Measurements from ENCODE around the gene PLEKHG7. TPM values are rescaled to one million over a fixed set of nuclear protein-coding genes. Genes with fewer than 3 reads are reported as not detected.

The PLEKHG7 gene
- total RNA-seq, 1 donor from 2014 or later, result 0.23 TPM

DNA sequence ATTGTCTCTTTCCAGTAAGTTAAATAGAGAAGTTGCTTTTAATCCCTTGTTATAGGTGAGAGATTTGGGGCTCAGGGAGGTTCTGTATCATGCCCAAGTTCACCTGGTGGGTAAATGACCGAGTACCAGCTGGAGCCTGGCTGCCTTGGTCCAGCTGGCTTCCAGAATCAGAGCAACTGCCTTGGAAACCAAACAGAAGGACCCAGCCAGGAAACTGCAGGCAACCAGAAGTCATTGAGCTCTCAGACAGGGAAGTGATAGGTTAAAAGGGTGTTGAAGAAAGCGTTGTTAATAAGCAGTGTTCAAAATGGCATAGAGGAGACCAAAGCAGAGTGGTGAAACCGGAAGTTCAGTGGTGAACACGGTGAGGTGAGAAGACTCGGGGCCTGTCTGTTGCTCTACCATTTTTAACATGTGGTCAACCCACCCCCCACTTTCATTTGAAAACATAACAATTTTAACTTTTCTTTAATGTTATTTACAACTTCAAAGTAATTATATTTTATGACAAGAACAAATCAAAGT lies 54.9 kb downstream of the PLEKHG7 start:
- H3K4me3 ChIP-seq (ENCODE audit: low read depth, low read length), result no peak overlapping the region
- DNase-seq (ENCODE audit: low read depth), result no peak
- TF ChIP-seq, protein P1, sequence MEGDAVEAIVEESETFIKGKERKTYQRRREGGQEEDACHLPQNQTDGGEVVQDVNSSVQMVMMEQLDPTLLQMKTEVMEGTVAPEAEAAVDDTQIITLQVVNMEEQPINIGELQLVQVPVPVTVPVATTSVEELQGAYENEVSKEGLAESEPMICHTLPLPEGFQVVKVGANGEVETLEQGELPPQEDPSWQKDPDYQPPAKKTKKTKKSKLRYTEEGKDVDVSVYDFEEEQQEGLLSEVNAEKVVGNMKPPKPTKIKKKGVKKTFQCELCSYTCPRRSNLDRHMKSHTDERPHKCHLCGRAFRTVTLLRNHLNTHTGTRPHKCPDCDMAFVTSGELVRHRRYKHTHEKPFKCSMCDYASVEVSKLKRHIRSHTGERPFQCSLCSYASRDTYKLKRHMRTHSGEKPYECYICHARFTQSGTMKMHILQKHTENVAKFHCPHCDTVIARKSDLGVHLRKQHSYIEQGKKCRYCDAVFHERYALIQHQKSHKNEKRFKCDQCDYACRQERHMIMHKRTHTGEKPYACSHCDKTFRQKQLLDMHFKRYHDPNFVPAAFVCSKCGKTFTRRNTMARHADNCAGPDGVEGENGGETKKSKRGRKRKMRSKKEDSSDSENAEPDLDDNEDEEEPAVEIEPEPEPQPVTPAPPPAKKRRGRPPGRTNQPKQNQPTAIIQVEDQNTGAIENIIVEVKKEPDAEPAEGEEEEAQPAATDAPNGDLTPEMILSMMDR (conservative IDR thresholded peaks at IDR 0.05; ENCODE audit: low read depth, low read length), result no peak

DNA sequence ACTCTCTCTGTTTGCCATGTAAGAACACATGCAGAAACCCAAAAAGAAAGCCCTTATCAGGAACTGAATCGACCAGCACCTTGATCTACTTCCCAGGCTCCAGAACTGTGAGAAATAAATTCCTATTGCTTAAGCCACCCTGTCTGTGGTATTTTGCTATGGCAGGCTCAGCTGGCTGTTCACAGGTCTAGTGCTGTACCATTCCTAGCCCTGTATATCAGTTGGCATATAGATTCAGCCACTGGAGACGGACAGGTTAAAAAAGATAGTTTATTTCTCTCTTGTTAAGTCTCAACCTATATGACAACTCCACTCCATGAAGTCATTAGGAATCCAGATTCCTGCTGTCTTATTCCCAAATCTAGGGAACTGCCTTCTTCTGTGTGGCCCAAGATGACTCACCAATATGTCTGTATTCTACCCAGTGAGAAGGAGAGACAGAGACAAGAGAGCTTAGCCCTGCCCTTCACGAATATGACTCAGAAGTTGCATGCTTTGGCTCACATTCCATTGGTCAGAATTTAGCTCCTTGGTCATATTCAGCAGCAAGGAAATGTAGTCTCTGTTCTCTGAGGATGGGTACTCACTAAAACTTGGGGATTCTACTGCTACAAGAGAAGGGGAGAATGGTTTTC lies 57.0 kb downstream of the PLEKHG7 start:
- TF ChIP-seq, protein P1 (conservative IDR thresholded peaks at IDR 0.05; ENCODE audit: low read depth, low read length), result no peak
- DNase-seq (ENCODE audit: low read depth), result peak; percentile 52
- H3K4me3 ChIP-seq (ENCODE audit: low read depth, low read length), result no peak overlapping the region

DNA sequence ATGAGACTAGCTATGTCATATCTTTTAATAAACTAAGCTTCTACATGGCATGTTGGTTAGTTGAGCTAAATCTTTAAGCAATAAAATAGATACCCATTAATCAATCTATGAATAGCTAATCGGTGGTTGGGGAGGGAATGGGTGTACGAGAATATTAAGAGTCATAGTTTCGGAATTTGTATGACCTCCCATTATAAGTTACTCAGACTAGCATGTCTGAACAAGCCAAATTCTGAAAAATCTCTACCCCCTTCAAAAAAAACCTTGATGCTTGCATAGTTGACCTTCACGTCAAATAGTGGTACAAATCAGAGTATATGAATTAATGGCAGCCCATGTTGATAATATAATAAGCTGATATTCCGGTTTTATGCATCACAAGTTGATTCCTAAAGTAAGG lies 60.0 kb downstream of the PLEKHG7 start:
- no peak for DNase-seq (ENCODE audit: low read depth)
- H3K4me3 ChIP-seq (ENCODE audit: low read depth, low read length), result no peak overlapping the region
- TF ChIP-seq, protein P1 (conservative IDR thresholded peaks at IDR 0.05; ENCODE audit: low read depth, low read length), result no peak

DNA sequence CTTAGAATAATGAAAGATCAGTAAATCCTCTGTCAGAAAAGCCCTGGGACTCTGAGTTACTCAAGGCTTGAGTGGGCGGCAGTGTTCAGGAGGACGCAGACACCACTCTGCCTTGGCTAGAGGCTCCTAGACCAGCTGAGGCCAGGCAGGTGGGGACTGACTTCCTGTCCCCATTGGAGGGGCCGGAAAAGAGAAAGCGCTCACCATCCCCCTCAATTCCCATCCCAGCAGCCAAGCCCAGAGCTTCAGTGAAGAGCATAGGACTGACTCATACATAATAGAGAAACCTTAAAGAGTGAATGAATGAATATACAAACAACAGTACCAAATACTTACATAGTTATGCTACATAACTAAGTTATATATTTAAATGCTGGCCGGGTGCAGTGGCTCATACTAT lies 62.0 kb downstream of the PLEKHG7 start:
- TF ChIP-seq, protein P1 (conservative IDR thresholded peaks at IDR 0.05; ENCODE audit: low read depth, low read length), result no peak
- no peak for DNase-seq (ENCODE audit: low read depth)

DNA sequence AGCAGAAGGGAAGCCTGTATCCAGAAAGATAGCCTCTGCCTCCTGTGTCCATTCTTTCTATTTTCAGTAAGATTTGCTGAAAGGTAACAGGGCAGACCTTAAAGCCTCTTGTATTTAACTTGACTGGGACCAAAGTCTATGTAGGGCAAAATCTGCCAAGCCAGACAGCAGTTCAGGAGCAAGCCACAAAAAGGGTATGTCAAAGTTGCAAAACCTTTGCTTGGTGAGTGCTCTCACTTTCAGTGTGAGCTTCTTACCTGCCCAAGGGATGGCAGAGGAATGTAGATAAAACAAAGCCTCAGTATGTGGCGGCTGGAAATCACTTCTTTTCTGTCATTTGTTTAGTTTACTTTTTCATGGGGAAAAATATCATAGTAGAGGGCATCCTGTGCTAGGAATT lies 63.1 kb downstream of the PLEKHG7 start:
- DNase-seq (ENCODE audit: low read depth), result no peak
- no peak overlapping the region for H3K4me3 ChIP-seq (ENCODE audit: low read depth, low read length)
- TF ChIP-seq, protein P1 (conservative IDR thresholded peaks at IDR 0.05; ENCODE audit: low read depth, low read length), result no peak

More for the DNA sequence above, 62.0 kb downstream of the PLEKHG7 start:
- no peak overlapping the region for H3K4me3 ChIP-seq (ENCODE audit: low read depth, low read length)

DNA sequence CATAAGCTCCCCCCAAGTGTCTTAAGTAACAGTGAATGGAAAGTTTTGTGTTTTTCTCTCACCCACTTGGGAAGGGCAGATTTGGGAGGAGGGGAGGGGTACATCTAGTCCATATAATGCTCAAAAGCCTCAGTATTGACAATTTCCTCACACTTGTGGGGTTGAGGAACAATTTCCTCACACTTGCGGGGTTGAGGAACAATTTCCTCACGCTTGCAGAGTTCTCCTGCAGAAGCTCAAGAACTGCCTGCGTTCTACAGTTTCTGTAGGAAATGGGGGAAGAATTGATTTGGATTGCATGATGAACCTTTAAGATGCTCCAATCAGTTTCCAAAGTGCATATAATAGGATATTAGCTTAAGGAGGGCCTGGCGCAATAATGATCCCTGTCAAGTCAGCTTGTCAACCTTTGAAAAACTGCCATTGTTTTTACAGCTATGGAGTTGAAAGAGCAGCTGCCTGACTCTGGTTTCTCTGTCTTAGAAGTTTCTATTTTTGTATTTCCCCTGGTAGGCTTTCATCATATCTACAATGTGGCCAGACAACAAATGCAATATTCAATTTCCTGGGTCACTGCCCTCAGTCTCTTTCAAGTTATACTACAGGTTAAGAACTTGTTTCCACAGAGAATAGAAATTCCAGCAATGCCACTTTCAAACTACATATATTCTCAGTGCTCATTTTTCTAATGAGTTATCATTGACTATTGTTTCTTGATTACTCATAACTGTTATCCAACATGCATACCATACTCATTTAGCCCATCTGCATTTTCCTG lies 66.5 kb downstream of the PLEKHG7 start:
- TF ChIP-seq, protein P1 (conservative IDR thresholded peaks at IDR 0.05; ENCODE audit: low read depth, low read length), result no peak
- H3K4me3 ChIP-seq (ENCODE audit: low read depth, low read length), result no peak overlapping the region
- DNase-seq (ENCODE audit: low read depth), result no peak
